GM23338 (cell line): ENCODE results near the gene ERF. TPM values are rescaled to one million over a fixed set of nuclear protein-coding genes. Genes with fewer than 3 reads are reported as not detected.

ENCODE experiments used
- ATAC-seq: fragments of 200-7000 bp; cut with Tn5 transposase; 3 replicates; pipeline ENCODE4 v1.9.1; 2020
- DNase-seq: peaks from one replicate; pipeline ENCODE4 v3.0.0-alpha.2; 2015; ENCODE audit warnings: low spot score
- H2AFZ ChIP-seq: fragments of 200-600 bp; sonication (generic); 2 replicates; pipeline ENCODE4 v1.8.0; 2016; ENCODE audit warnings: antibody characterized with exemption, mild to moderate bottlenecking, moderate library complexity
- H3F3A ChIP-seq: fragments of 200-600 bp; sonication (generic); replicated peaks from 2 replicates; pipeline ENCODE4 v1.8.0; 2017; ENCODE audit warnings: antibody characterized with exemption, mixed run types, low read depth
- H3K27ac ChIP-seq: fragments of 200-600 bp; sonication (generic); 2 replicates; pipeline ENCODE4 v1.6.1; 2016; ENCODE audit warnings: low read depth
- H3K27me3 ChIP-seq: fragments of 200-600 bp; sonication (generic); 2 replicates; pipeline ENCODE4 v1.8.0; 2016; ENCODE audit warnings: mild to moderate bottlenecking, mixed run types, moderate library complexity; ENCODE audit not compliant: insufficient read depth
- H3K36me3 ChIP-seq: fragments of 200-600 bp; sonication (generic); 2 replicates; pipeline ENCODE4 v1.8.0; 2016; ENCODE audit warnings: mild to moderate bottlenecking; ENCODE audit not compliant: insufficient read depth
- H3K4me1 ChIP-seq: fragments of 200-600 bp; sonication (generic); 2 replicates; pipeline ENCODE4 v1.8.0; 2016; ENCODE audit warnings: mild to moderate bottlenecking, moderate library complexity; ENCODE audit not compliant: insufficient read depth
- H3K4me2 ChIP-seq: fragments of 200-600 bp; sonication (generic); 2 replicates; pipeline ENCODE4 v1.7.1; 2017; ENCODE audit warnings: mixed run types
- H3K4me3 ChIP-seq: fragments of 200-600 bp; sonication (generic); 2 replicates; pipeline ENCODE4 v1.6.1; 2016; ENCODE audit warnings: mixed run types
- H3K79me2 ChIP-seq: fragments of 200-600 bp; sonication (generic); replicated peaks from 2 replicates; pipeline ENCODE4 v1.8.0; 2017; ENCODE audit warnings: mild to moderate bottlenecking; ENCODE audit not compliant: insufficient read depth
- H3K9me2 ChIP-seq: fragments of 200-600 bp; sonication (generic); 2 replicates; pipeline ENCODE4 v1.8.0; 2017; ENCODE audit not compliant: insufficient read depth
- H4K20me1 ChIP-seq: fragments of 200-600 bp; sonication (generic); replicated peaks from 2 replicates; pipeline ENCODE4 v1.8.0; 2017; ENCODE audit warnings: mild to moderate bottlenecking; ENCODE audit not compliant: insufficient read depth
- H3K27ac Mint-ChIP-seq: 2 replicates; pipeline ENCODE4 v1.8.0; 2020; ENCODE audit warnings: inconsistent platforms, mild to moderate bottlenecking, moderate library complexity, mixed read lengths
- H3K27me3 Mint-ChIP-seq: 3 replicates; pipeline ENCODE4 v1.8.0; 2022; ENCODE audit warnings: low read depth, mild to moderate bottlenecking, moderate library complexity, mixed read lengths, inconsistent platforms; ENCODE audit not compliant: insufficient read depth, poor library complexity
- H3K36me3 Mint-ChIP-seq: 3 replicates; pipeline ENCODE4 v1.8.0; 2021; ENCODE audit warnings: low read depth, mild to moderate bottlenecking, inconsistent platforms, moderate library complexity, mixed read lengths
- H3K4me1 Mint-ChIP-seq: 3 replicates; pipeline ENCODE4 v1.8.0; 2020; ENCODE audit warnings: mild to moderate bottlenecking, inconsistent platforms, mixed read lengths
- H3K4me3 Mint-ChIP-seq: 3 replicates; pipeline ENCODE4 v1.8.0; 2021; ENCODE audit warnings: moderate library complexity, mild to moderate bottlenecking, inconsistent platforms, mixed read lengths
- H3K9me3 Mint-ChIP-seq: 3 replicates; pipeline ENCODE4 v1.8.0; 2020; ENCODE audit warnings: moderate library complexity, mild to moderate bottlenecking, inconsistent platforms, mixed read lengths
- CREB1 ChIP-seq: fragments of 250-450 bp; sonication (Bioruptor Pico); IDR thresholded peaks from 2 replicates; pipeline ENCODE4 v1.5.0; 2020; ENCODE audit warnings: low read depth, mild to moderate bottlenecking, moderate library complexity
- CTCF ChIP-seq, 2 experiments: fragments of 200-600 bp in 1 of 2; sonication (generic) in 1 of 2; conservative IDR thresholded peaks; 2 replicates each; pipeline versions ENCODE4 v1.5.1 to v1.6.1; 2016 to 2017; ENCODE audit warnings: antibody characterized with exemption in 2 of 2, low read depth in 2 of 2, mild to moderate bottlenecking in 2 of 2, moderate library complexity in 1 of 2
- ETS1 ChIP-seq: IDR thresholded peaks from 2 replicates; pipeline ENCODE4 v1.6.1; 2016; ENCODE audit warnings: antibody characterized with exemption
- EZH2 ChIP-seq: fragments of 200-600 bp; sonication (generic); IDR thresholded peaks from one replicate; pipeline ENCODE4 v1.8.0; 2017; ENCODE audit warnings: antibody characterized with exemption, mild to moderate bottlenecking, low read depth; ENCODE audit not compliant: unreplicated experiment
- EZH2phosphoT487 ChIP-seq: fragments of 200-600 bp; sonication (generic); IDR thresholded peaks from one replicate; pipeline ENCODE4 v1.8.1; 2018; ENCODE audit warnings: antibody characterized with exemption; ENCODE audit not compliant: unreplicated experiment
- JUNB ChIP-seq: IDR thresholded peaks from one replicate; pipeline ENCODE4 v1.6.1; 2016; ENCODE audit warnings: antibody characterized with exemption; ENCODE audit not compliant: unreplicated experiment
- POLR2AphosphoS5 ChIP-seq: IDR thresholded peaks from 2 replicates; pipeline ENCODE4 v1.6.1; 2016; ENCODE audit warnings: antibody characterized with exemption, low read depth
- STAT1 ChIP-seq: IDR thresholded peaks from one replicate; pipeline ENCODE4 v1.6.1; 2016; ENCODE audit warnings: antibody characterized with exemption; ENCODE audit not compliant: unreplicated experiment
- ZNF114 ChIP-seq: fragments of 250-450 bp; sonication (Bioruptor Pico); IDR thresholded peaks from 2 replicates; pipeline ENCODE4 v1.5.0; 2020; ENCODE audit warnings: mild to moderate bottlenecking, moderate library complexity
- ZNF331 ChIP-seq: fragments of 250-450 bp; sonication (Bioruptor Pico); IDR thresholded peaks from 2 replicates; pipeline ENCODE4 v1.5.0; 2020; ENCODE audit warnings: low read depth, mild to moderate bottlenecking, moderate library complexity
- polyA plus RNA-seq: library from polyadenylated mRNA; unstranded; fragments of >200 nt; fragmentation: Nextera tagmentation; extraction: Ambion mirVana; gene quantifications from 2 replicates; pipeline ENCODE4 v1.2.1, GENCODE V29; 2016
- total RNA-seq: library from RNA; depleted of rRNA; stranded (reverse); fragments of >200 nt; shearing (Covaris generic); gene quantifications from 2 replicates; pipeline ENCODE4 v1.2.3, GENCODE V29; 2014
- TF ChIP-seq, protein P1 (sequence below): IDR thresholded peaks from one replicate; pipeline ENCODE4 v1.6.1; 2018; ENCODE audit warnings: antibody characterized with exemption; ENCODE audit not compliant: unreplicated experiment

The ERF gene
- total and polyA plus RNA-seq, 2 experiments from 2014 or later, result 29.4 to 49.4 TPM

GRCh38 chr19:42273407-42274064 is 18.6 kb upstream of the ERF start (continued):
- TF ChIP-seq, protein P1, sequence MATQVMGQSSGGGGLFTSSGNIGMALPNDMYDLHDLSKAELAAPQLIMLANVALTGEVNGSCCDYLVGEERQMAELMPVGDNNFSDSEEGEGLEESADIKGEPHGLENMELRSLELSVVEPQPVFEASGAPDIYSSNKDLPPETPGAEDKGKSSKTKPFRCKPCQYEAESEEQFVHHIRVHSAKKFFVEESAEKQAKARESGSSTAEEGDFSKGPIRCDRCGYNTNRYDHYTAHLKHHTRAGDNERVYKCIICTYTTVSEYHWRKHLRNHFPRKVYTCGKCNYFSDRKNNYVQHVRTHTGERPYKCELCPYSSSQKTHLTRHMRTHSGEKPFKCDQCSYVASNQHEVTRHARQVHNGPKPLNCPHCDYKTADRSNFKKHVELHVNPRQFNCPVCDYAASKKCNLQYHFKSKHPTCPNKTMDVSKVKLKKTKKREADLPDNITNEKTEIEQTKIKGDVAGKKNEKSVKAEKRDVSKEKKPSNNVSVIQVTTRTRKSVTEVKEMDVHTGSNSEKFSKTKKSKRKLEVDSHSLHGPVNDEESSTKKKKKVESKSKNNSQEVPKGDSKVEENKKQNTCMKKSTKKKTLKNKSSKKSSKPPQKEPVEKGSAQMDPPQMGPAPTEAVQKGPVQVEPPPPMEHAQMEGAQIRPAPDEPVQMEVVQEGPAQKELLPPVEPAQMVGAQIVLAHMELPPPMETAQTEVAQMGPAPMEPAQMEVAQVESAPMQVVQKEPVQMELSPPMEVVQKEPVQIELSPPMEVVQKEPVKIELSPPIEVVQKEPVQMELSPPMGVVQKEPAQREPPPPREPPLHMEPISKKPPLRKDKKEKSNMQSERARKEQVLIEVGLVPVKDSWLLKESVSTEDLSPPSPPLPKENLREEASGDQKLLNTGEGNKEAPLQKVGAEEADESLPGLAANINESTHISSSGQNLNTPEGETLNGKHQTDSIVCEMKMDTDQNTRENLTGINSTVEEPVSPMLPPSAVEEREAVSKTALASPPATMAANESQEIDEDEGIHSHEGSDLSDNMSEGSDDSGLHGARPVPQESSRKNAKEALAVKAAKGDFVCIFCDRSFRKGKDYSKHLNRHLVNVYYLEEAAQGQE, result no peak
- TF ChIP-seq CREB1 (CRISPR knock-in tag) (no peak), CTCF (conservative IDR thresholded peaks at IDR 0.05; ENCODE audit: low read depth in 2 of 2) (no peak), JUNB (no peak), ZNF114 (no peak), STAT1 (no peak), EZH2phosphoT487 (no peak), EZH2 (no peak), ETS1 (no peak), POLR2AphosphoS5 (no peak)

- ATAC-seq (no peak), DNase-seq (no peak)
- peaks cover 13% of the 10 kb centered on the region; the same call in 2 of the 3 replicates for H3K36me3 Mint-ChIP-seq
- Histone ChIP-seq H3K79me2 (peaks cover 6% of the 10 kb centered on the region; the same call in 1 of the 2 replicates), H3K4me2 (no peak overlapping the region), H3K4me3 (no peak overlapping the region), H3K4me1 (peaks cover 5% of the 10 kb centered on the region; the same call in 1 of the 2 replicates), H3K36me3 (no peaks in the 10 kb centered on the region), H2AFZ (no peak overlapping the region), H4K20me1 (0 out of 2 replicates have a peak, but pooled peaks cover 3% of the 10 kb centered on the region), H3K27me3 (no peaks in the 10 kb centered on the region), H3F3A (no peaks in the 10 kb centered on the region), H3K27ac (no peak overlapping the region), H3K9me2 (no peaks in the 10 kb centered on the region)
- H3K9me3 Mint-ChIP-seq, result no peaks in the 10 kb centered on the region; the same call in 2 of the 3 replicates
- H3K4me3 Mint-ChIP-seq, result no peak overlapping the region; the same call in 2 of the 3 replicates
- H3K27me3 Mint-ChIP-seq, result peaks cover 3% of the 10 kb centered on the region
- peaks cover 20% of the 10 kb centered on the region for H3K4me1 Mint-ChIP-seq
- H3K27ac Mint-ChIP-seq, result no peak overlapping the region
- no peak for TF ChIP-seq POLR2AphosphoS5
- TF ChIP-seq, protein P1, result no peak
- no peak for TF ChIP-seq ZNF331 (CRISPR knock-in tag)
- TF ChIP-seq CTCF (conservative IDR thresholded peaks at IDR 0.05; ENCODE audit: low read depth in 2 of 2), result no peak
- no peak for TF ChIP-seq EZH2phosphoT487
These were observed 18.1 kb upstream of the ERF start for GRCh38 chr19:42272989-42273406.
